A673 (cell line): Measurements from ENCODE around the gene CALU.

Source experiments
- EZH2 ChIP-seq: fragments of 200-600 bp; sonication (generic); IDR thresholded peaks from 2 replicates; pipeline ENCODE4 v1.6.1; 2017; ENCODE audit warnings: borderline replicate concordance, low read depth, mild to moderate bottlenecking, mixed read lengths, antibody characterized with exemption, low read length; ENCODE audit not compliant: poor library complexity, severe bottlenecking
- TF ChIP-seq, protein P1 (sequence below): fragments of 300-800, 200-600 bp; sonication (generic); conservative IDR thresholded peaks from 2 replicates; pipeline ENCODE4 v1.5.1; 2017; ENCODE audit warnings: low read depth, mild to moderate bottlenecking, antibody characterized with exemption, low read length, moderate library complexity, mixed read lengths

DNA sequence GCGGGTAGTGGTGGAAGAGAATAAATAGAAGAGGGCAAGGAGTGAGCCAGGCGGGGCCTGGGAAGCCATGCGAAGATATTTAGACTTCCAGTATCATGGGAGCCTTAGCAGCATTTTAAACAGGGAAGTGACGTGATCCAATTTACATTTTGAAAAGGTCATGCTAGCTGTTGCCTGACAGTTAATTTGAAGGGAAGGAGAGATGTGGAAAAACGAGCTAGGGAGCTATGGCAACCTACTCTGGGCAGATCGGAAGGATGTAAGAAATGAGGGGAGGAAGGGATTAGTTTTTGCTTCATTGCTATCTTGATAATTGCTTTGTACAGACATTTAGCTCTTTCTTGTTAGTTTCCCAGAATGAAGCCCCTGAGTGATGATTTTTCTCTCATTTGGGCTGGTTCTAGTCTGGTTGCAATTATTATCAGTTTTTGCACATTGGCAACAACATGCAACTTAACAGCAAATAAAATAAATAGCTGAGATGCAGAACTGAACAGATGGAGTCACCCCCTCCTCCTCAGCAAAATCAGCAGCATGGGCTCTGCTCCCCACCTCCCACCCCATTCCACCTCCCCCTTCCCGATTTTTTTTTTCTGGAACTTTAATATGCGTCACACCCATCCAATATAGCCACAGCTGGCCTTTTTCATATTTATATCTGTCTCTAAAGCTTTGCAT lies 13.0 kb upstream of the CALU start:
- TF ChIP-seq, protein P1, sequence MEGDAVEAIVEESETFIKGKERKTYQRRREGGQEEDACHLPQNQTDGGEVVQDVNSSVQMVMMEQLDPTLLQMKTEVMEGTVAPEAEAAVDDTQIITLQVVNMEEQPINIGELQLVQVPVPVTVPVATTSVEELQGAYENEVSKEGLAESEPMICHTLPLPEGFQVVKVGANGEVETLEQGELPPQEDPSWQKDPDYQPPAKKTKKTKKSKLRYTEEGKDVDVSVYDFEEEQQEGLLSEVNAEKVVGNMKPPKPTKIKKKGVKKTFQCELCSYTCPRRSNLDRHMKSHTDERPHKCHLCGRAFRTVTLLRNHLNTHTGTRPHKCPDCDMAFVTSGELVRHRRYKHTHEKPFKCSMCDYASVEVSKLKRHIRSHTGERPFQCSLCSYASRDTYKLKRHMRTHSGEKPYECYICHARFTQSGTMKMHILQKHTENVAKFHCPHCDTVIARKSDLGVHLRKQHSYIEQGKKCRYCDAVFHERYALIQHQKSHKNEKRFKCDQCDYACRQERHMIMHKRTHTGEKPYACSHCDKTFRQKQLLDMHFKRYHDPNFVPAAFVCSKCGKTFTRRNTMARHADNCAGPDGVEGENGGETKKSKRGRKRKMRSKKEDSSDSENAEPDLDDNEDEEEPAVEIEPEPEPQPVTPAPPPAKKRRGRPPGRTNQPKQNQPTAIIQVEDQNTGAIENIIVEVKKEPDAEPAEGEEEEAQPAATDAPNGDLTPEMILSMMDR = no peak
- TF ChIP-seq EZH2 = no peak
